ENCODE data around the gene FOXL3. TPM values are rescaled to one million over a fixed set of nuclear protein-coding genes. Genes with fewer than 3 reads are reported as not detected.

Gene FOXL3
- polyA plus RNA-seq, 2 of the 4 experiments (the other 2 are of a cell fraction) = not detected

GRCh38 chr7:268991-269390 is 21.0 kb upstream of the FOXL3 start:
- no peak for TF ChIP-seq CHD4 (IDR thresholded peaks at IDR 0.05; ENCODE audit: borderline replicate concordance)
- no peak for TF ChIP-seq TP53 (CRISPR knock-in tag; IDR thresholded peaks at IDR 0.05)
- no peak for TF ChIP-seq ZC3H11A (IDR thresholded peaks at IDR 0.05)
- TF ChIP-seq ZNF302 (CRISPR knock-in tag; IDR thresholded peaks at IDR 0.05) = no peak
- no peak for TF ChIP-seq PBX3 (IDR thresholded peaks at IDR 0.05)
- Histone ChIP-seq H3K9me3 (peaks cover 31% of the 10 kb centered on the region), H3K4me2 (no peak overlapping the region), H3K4me3 (no peak overlapping the region), H3K4me1 (no peaks in the 10 kb centered on the region), H3K27ac (no peak overlapping the region)
- WGBS (ENCODE audit: missing lambda C conversion rate) = 89% methylated on average over 12 of the region's 12 CpGs
- POLR2A ChIA-PET = no interaction called here
- ATAC-seq (no peak), DNase-seq (ENCODE audit: low read depth in 1 of 2, low spot score in 1 of 2) (no peak), FAIRE-seq (no peak)
- CTCF ChIA-PET = no interaction called here

- no peak overlapping the region for H3K4me3 ChIP-seq
- ChIA-PET CTCF (no interaction called here), POLR2A (no interaction called here)
- ATAC-seq = no peak
- TF ChIP-seq TP53 (CRISPR knock-in tag; IDR thresholded peaks at IDR 0.05) (no peak), ZNF302 (CRISPR knock-in tag; IDR thresholded peaks at IDR 0.05) (no peak), POLR2A (IDR thresholded peaks at IDR 0.05; ENCODE audit: low read length) (no peak), GATA3 (IDR thresholded peaks at IDR 0.05; ENCODE audit: borderline replicate concordance) (no peak), ELK1 (IDR thresholded peaks at IDR 0.05; ENCODE audit: low read depth, low read length) (no peak), RNF2 (IDR thresholded peaks at IDR 0.05; ENCODE audit: borderline replicate concordance, low read depth) (no peak), ESRRA (IDR thresholded peaks at IDR 0.05; ENCODE audit: borderline replicate concordance, low read length) (no peak), NR3C1 (IDR thresholded peaks at IDR 0.05) (no peak), ZFP36 (IDR thresholded peaks at IDR 0.05; ENCODE audit: borderline replicate concordance, partially characterized antibody) (no peak), HOXB13 (CRISPR knock-in tag; IDR thresholded peaks at IDR 0.05; ENCODE audit: low read depth) (no peak), HOXA7 (CRISPR knock-in tag; IDR thresholded peaks at IDR 0.05) (no peak), CHD4 (IDR thresholded peaks at IDR 0.05; ENCODE audit: borderline replicate concordance) (no peak)
- FAIRE-seq = no peak
- peaks cover 31% of the 10 kb centered on the region for H3K9me3 ChIP-seq
- WGBS (ENCODE audit: missing lambda C conversion rate) = 63% methylated on average over 11 of the region's 11 CpGs
- DNase-seq (ENCODE audit: low read depth in 1 of 2, low spot score in 1 of 2) = no peak
- no peak overlapping the region for H3K4me2 ChIP-seq
- no peak overlapping the region for H3K27ac ChIP-seq
- no peaks in the 10 kb centered on the region for H3K4me1 ChIP-seq
Observed at GRCh38 chr7:269721-270120, 20.2 kb upstream of the FOXL3 start.

GRCh38 chr7:270351-270983 is 19.5 kb upstream of the FOXL3 start:
- DNase-seq (ENCODE audit: low read depth in 1 of 2, low spot score in 1 of 2) (no peak), FAIRE-seq (no peak), ATAC-seq (no peak)
- CTCF ChIA-PET = interaction anchor here (1.1 kb wide), 1 partner anchor 38 kb away, joined by 3 read pairs; no protein-coding TSS in a partner anchor
- peaks cover 34% of the 10 kb centered on the region for H3K9me3 ChIP-seq
- 37% methylated on average over 10 of the region's 11 CpGs for WGBS (ENCODE audit: missing lambda C conversion rate)
- H3K4me2 ChIP-seq = no peak overlapping the region
- TF ChIP-seq E2F6 (IDR thresholded peaks at IDR 0.05; ENCODE audit: borderline replicate concordance, low read depth) (no peak), CHD4 (IDR thresholded peaks at IDR 0.05; ENCODE audit: borderline replicate concordance) (no peak), ZSCAN20 (CRISPR knock-in tag; IDR thresholded peaks at IDR 0.05) (no peak), CEBPB (IDR thresholded peaks at IDR 0.05) (no peak), SREBF2 (IDR thresholded peaks at IDR 0.05) (no peak), FOSL2 (IDR thresholded peaks at IDR 0.05) (no peak), FOSL2 (CRISPR knock-in tag; IDR thresholded peaks at IDR 0.05) (no peak), MYC (IDR thresholded peaks at IDR 0.05; ENCODE audit: borderline replicate concordance, low read length) (no peak), KDM5A (IDR thresholded peaks at IDR 0.05) (no peak)
- no peaks in the 10 kb centered on the region for H3K4me1 ChIP-seq
- no peak overlapping the region for H3K27ac ChIP-seq
- no peak overlapping the region for H3K4me3 ChIP-seq
- POLR2A ChIA-PET = no interaction called here

All from A549 (cell line).